GM19025 (cell line): ENCODE measurements around the gene RNF213.

ENCODE experiments used
- ATAC-seq: cut with Tn5 transposase; IDR thresholded peaks from one replicate; pipeline ENCODE4 v1.9.1; 2021; ENCODE audit warnings: mild to moderate bottlenecking, low read depth, moderate library complexity; ENCODE audit not compliant: unreplicated experiment

RNF213 gene

DNA sequence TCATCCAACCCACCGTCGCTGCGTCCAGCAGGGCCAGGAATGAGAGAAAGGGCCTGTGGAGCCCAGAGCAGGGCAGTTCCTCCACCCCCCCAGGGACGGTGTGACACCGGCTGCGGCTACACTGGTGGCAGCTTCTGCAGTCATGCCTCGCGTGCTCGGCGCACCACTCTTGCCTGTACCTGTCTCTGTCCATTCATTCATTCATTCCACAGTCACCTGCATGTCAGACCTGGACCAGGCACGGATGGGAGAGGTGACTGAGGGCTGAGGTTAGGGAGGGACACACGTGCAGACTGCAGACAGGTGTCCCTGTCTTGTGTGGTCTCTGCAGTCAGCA is 181.6 kb downstream of the RNF213 start:
- ATAC-seq: no peak

GRCh38 chr17:80442764-80443163 is 182.1 kb downstream of the RNF213 start:
- ATAC-seq: no peak

- no peak for ATAC-seq
Observed at GRCh38 chr17:80443498-80443897, 182.8 kb downstream of the RNF213 start.

DNA sequence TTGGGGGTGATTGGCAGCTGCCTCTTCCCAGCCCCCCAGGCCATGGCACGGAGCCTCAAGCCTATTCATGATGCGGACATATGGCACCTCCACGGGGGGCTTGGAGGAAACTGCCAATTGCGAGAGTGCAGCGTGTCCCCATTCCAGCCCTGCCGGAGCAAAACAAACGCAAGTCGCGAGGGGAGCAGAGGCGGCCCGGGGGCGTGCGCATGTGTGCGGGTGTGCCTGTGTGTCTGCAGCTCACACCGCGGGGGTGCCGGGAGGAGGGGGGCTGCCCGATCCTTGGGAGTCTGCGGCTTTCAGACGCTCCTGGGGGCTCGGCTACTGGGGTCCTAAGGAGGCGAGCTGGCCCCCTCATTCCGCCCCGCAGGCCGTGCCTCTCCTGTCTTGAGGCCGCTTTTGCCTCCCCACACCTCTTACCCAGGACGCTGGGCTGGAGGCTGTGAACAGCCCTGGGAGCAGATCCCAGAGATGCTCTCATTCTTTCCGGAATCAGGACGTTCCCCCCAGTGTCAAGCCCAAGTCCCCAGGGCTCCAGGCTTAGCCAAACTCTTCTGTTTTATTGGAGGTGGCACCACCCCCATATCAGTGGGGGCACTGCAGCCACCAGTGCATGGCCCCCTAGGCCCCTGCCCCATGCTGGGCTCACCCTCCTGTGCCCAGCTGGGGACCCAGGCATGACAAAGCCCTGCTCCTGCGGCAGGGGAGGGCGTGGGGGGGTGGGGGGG is 183.4 kb downstream of the RNF213 start:
- ATAC-seq: no peak

GRCh38 chr17:80444644-80444979 is 184.0 kb downstream of the RNF213 start:
- no peak for ATAC-seq

DNA sequence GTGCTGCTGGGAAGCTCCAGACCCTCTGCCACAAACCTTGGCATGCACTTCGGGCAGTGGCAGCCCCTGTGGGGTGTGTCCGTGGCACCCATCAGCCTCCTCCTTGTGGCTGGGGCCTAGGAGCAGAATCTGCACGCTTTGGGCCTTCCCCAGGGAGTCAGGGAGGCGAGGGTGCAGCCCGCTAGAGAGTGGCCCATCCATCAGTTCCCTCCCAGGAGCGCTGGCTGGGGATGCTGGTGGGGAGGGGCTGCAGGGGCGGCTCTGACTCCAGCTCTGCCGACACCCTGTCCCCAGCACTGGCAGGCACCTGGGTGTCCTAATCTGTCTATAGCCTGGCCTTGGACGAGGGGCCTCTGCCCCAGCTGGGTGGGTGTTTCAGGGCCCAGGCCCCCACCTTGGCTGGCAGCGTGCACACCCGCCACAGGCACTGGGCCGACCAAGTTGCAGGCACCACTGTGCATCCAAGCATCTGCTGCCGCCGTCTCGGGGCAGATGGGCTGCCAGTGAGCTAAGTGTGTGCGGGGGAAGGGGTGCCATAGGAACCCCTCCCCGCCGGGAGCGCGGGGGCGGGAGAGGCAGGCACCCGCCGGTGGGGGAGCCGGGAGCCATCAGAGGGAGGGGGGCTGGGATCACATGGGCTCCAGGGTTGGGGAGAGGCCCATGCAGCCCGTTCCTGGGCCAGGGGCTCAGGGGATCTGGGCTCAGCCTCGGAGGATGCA is 184.5 kb downstream of the RNF213 start:
- no peak for ATAC-seq

DNA sequence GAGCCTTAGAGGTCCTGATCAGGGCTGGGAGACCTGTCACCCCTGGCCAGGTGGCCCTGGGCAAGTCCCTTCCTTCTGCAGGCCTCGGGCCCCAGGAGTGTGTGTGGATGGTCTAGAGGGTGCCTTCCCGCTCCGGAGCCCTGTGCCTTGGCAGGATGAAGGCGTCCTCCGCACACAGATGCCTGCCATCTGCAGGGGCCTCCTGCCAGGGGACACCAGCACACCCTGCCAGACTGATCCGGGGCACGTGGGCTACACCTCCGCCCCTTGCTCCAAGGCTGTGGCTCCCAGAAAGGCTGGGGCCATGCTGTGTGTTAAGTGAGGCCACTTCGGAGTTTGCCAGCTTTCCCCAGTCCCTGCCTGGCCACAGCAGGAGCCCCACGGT is 185.1 kb downstream of the RNF213 start:
- no peak for ATAC-seq

- ATAC-seq: no peak
Observed at GRCh38 chr17:80446645-80447405, 186.2 kb downstream of the RNF213 start.

DNA sequence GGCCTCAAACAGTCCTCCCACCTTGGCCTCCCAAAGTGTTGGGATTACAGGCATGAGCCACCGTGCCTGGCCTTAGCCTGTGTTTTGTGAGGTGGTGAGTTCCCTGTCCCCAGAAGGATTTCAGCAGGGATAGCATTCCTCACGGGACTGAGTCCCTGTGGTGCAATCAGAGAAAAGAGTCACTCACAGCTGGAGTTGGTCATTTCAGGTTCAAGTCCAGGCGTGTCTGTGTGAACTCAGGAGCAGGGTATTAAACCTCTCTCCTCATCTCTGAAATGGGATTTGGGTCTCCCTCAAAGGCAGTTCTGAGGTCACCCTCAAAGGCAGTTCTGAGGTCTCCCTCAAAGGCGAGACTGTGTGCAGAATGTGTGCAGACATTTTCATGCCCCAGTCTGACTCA is 187.1 kb downstream of the RNF213 start:
- ATAC-seq: no peak
